Measurements from ENCODE around the gene RAB29.

The RAB29 gene

GRCh38 chr1:205719762-205720161 lies 55.5 kb downstream of the RAB29 start:
- no peak for DNase-seq (ENCODE audit: low read depth)

- DNase-seq (ENCODE audit: low read depth), result no peak
Observed at GRCh38 chr1:205719015-205719414, 56.3 kb downstream of the RAB29 start.
